HCT116 (cell line): Measurements from ENCODE around the gene TARM1.
"Not testable (repeated sequence)": the region's sequence is repeated elsewhere in the genome, so short reads cannot be mapped to it uniquely, and the experiment has no call there.

ENCODE experiments used
- POLR2A ChIP-seq: IDR thresholded peaks from 2 replicates; pipeline ENCODE4 v1.7.0; 2011; ENCODE audit warnings: borderline replicate concordance; ENCODE audit not compliant: insufficient read depth, insufficient read length; ENCODE audit errors: extremely low read depth
- POLR2AphosphoS5 ChIP-seq: IDR thresholded peaks from 2 replicates; pipeline ENCODE4 v1.6.1; 2011; ENCODE audit warnings: mild to moderate bottlenecking, low read depth, low read length, moderate library complexity
- RAD21 ChIP-seq: IDR thresholded peaks from 2 replicates; pipeline ENCODE4 v1.6.1; 2012; ENCODE audit warnings: low read depth, mild to moderate bottlenecking
- SRF ChIP-seq: IDR thresholded peaks from 2 replicates; pipeline ENCODE4 v1.6.1; 2012; ENCODE audit warnings: low read depth
- TF ChIP-seq, protein P1 (sequence below), 3 experiments: fragments of 200-600 bp in 1 of 3; sonication (generic) in 1 of 3; IDR thresholded peaks in 2 of 3; conservative IDR thresholded peaks in 1 of 3; 2 replicates each; pipeline ENCODE4 v1.5.1; 2012 to 2017; ENCODE audit warnings: low read depth in 2 of 3, low read length in 2 of 3, antibody characterized with exemption in 1 of 3, borderline replicate concordance in 1 of 3, control low read depth in 1 of 3, mild to moderate bottlenecking in 1 of 3, mixed read lengths in 1 of 3, mixed run types in 1 of 3, moderate library complexity in 1 of 3; ENCODE audit not compliant: insufficient read depth in 1 of 3

DNA sequence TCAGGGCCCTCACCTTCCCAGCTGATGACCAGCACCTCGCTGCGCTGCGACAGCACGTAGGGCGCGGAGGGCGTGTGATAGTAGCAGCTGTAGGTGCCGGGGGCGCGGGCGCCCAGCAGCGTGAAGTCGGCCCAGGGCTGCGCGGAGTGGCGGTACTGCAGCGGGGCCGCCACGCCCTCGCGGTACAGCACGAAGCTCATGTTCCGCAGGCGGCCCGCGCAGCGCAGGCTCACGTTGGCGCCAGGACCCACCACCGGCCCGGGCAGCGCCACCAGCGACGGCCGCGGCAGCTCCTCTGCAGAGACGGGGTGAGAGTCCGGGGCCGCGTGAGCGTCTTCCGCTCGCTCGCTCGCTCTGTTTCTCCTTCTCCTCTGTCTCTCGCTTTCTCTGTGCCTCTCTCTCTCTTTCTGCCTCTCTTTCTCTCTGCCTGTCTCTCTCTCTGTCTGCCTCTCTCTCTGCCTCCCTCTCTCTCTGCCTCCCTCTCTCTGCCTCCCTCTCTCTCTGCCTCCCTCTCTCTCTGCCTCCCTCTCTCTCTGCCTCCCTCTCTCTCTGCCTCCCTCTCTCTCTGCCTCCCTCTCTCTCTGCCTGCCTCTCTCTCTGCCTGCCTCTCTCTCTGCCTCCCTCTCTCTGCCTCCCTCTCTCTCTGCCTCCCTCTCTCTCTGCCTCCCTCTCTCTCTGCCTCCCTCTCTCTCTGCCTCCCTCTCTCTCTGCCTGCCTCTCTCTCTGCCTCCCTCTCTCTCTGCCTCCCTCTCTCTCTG lies 14.9 kb upstream of the TARM1 start:
- not testable (repeated sequence) for TF ChIP-seq POLR2A, RAD21, SRF
- TF ChIP-seq, protein P1, sequence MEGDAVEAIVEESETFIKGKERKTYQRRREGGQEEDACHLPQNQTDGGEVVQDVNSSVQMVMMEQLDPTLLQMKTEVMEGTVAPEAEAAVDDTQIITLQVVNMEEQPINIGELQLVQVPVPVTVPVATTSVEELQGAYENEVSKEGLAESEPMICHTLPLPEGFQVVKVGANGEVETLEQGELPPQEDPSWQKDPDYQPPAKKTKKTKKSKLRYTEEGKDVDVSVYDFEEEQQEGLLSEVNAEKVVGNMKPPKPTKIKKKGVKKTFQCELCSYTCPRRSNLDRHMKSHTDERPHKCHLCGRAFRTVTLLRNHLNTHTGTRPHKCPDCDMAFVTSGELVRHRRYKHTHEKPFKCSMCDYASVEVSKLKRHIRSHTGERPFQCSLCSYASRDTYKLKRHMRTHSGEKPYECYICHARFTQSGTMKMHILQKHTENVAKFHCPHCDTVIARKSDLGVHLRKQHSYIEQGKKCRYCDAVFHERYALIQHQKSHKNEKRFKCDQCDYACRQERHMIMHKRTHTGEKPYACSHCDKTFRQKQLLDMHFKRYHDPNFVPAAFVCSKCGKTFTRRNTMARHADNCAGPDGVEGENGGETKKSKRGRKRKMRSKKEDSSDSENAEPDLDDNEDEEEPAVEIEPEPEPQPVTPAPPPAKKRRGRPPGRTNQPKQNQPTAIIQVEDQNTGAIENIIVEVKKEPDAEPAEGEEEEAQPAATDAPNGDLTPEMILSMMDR (IDR thresholded peaks at IDR 0.05 in 2 of 3, conservative IDR thresholded peaks at IDR 0.05 in 1 of 3; ENCODE audit: borderline replicate concordance in 1 of 3, insufficient read depth in 1 of 3, low read depth in 2 of 3, low read length in 2 of 3) = not testable (repeated sequence)
- TF ChIP-seq POLR2AphosphoS5 = 0 out of 2 replicates have a peak, but pooled peaks have one; percentile 22
